T-helper 2 cell (primary cell): ENCODE results near the gene OR4K5.
"Not testable (repeated sequence)": the region's sequence is repeated elsewhere in the genome, so short reads cannot be mapped to it uniquely, and the experiment has no call there.

ENCODE experiments used
- DNase-seq, 5 experiments: peaks; one replicate each; pipeline versions ENCODE4 v3.0.0 to v3.0.0-alpha.2; 2012 to 2022
- total RNA-seq, 2 donors: gene quantifications; one replicate each; lab custom pipeline; 2026; lab: John Stamatoyannopoulos, UW

Gene OR4K5, protein sequence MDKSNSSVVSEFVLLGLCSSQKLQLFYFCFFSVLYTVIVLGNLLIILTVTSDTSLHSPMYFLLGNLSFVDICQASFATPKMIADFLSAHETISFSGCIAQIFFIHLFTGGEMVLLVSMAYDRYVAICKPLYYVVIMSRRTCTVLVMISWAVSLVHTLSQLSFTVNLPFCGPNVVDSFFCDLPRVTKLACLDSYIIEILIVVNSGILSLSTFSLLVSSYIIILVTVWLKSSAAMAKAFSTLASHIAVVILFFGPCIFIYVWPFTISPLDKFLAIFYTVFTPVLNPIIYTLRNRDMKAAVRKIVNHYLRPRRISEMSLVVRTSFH
- 0 reads per million in 2 donors for total RNA-seq

DNA sequence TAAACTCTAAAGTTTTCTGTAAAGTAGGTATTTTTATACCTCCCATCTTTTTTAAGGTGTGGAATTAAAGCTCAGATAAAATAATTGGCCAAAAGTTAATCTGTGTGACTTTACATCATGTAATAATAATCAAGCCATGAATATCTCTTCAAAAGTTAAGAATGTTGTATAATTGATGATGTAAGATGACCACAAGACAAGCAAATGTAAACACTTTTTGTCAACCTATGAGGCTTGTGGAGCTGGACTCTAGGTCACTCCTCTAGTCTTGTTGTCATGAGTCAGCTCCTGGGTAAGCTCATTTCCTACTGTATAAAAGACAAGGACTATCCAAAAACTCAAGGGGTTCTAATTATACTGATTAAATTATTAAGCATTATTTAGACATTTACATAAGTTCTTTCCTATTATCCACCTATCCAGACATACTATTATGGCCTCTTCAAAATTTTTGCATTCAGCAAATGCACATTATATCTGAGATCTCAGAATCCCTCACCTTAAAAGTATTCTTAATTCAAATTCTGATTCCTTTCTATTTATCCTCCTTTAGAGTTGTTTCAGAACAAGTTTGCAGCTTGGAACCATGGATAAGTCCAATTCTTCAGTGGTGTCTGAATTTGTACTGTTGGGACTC is at the start of gene OR4K5:
Gene OR4K5 (plus strand): TSS at position 587 of the 637 bp plus-strand sequence. CDS start 0 bp downstream, at position 587.
- no peak for DNase-seq

DNA sequence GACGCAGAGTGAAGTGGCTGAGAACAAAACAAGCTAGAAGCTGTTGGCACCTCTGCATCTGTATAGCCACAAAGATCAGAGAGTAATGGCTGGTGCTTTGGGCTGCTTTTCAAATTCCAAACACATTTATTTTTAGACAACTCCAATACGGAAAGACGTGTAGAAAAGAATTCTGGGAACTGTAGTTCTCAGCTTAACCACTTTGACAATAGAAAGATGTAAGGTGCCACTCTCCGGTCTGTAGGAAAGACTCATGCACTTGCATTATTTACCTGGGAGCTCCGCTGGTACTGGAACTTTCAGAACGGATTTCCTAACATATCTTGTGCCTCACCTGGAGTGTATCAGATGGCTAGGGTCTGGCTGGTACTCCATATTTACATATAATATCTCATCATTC is 47.2 kb upstream of the OR4K5 start:
- no peak for DNase-seq

DNA sequence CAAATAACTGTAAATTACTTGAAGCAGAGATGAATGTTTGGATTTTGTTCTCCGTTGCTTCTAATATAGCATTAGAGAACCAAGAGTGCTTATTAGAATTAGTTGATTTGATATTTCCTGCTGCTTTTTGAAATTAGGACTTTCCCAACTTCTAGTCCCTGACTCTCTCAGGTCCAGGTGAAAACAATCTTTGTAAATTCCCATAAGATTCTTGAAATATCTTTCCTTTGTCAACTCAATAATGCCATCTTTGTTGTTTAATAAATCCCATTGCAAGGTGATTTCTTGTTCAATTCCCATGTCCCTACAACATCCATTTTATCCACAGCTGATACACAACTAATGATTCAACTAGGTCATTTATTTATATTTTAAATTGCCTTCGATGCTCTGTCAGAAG is 45.6 kb upstream of the OR4K5 start, which contains the start of gene OR4K2:
Gene OR4K2 (plus strand): TSS at position 301 of the 400 bp plus-strand sequence. CDS start 1,126 bp downstream, outside the sequence.
- no peak for DNase-seq

DNA sequence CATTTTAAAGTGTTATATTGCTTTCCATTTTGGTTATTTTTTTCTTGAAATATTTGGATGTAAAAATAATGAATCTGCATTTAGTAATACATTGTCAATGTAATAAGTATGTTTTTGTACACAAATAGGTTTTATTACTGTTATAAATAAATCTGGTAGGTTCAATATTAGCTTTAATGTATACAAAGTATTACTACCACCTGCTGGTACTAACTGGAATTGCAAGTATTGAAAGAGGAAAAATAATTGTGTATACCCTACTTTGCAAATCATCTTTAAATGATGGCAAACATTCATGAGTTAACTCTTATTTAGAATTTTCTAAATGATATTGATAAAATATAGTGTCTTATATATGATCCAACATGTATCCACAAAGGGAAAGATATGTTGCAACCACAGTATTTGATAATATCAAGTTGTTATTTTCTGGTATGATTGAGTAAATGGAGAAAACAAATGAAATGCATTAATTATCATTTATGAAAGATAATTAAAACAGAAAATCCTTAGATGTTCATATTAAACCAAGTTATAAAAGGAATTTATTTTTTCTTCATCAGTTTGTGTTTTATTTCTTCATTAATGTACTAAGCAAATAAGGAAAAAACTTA is 42.3 kb upstream of the OR4K5 start:
- peak in 1 of 5 experiments; percentile 8 for DNase-seq

DNA sequence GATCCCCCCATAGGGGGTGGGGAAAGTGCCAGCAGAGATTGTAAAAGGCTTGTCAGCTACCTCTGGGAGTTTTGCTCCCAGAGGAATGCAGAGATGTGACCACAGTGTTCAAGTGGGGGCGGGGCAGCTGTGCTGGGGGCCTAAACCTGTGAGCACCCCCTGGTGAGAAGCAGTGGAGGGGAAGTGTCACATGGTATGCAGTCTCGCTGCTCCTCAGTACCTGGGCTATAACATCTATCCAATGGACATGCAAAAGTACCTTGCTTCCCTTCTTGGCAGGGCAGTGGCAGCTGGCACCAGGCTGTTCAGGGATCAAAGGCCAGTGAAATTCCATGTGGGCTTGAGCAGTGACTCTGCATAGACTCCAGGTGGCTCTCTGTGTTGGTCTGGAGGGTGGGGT is 25.1 kb upstream of the OR4K5 start:
- DNase-seq = no peak

DNA sequence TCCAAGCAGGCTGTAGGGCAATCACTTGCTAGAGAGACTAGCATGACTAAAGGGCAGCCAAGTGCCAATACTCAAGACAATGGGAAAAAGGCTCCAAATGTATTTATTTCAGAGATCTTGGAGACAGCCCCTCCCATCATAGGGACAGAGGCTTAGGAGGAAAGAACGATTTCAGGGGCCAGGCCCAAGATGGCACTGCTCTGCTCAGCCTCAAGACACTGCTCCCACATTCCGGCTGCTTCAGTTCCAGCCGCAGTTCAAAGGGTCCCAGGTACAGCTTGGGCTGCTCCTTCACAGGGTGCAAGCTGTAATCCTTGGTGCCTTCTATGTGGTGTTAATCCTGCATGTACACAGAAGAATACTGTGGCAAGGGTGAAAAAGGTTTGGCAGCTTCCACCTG is 19.4 kb upstream of the OR4K5 start:
- no peak for DNase-seq

DNA sequence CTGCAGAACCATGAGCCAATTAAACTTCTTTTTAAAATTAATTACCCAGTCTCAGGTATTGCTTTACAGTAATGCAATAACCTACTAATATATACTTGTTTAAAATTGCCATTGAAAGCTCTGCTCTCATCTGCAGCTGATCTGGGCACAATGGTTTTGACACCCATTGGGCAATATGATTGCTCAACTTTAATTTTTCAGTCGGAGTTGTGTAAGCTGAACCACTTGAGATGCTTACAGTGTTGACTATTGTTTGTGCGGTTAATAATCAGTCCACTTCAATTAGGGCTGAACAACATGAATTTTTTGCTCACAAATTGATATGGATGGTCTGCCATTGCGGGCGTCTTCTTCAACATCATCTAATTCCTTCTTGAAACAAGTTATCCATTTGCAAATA is 18.0 kb upstream of the OR4K5 start:
- DNase-seq = no peak

DNA sequence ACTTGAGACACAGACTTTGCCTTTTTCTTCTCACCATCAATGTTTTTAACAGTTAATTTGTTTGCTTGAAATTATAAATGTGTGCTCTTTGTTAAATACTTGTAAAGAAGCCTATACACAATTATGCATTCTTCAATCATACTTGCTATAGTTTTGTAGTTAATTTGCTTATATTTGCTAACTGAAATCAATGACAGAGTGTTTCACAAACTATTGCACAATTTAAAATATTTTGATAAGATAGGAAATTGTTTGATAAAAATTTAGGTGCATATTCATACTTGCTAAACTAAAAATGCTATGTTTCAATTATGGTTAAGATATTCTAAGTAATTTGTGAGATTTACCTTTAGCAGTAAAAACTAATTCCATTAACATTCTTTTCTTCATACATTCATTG is 13.7 kb upstream of the OR4K5 start:
- no peak for DNase-seq

DNA sequence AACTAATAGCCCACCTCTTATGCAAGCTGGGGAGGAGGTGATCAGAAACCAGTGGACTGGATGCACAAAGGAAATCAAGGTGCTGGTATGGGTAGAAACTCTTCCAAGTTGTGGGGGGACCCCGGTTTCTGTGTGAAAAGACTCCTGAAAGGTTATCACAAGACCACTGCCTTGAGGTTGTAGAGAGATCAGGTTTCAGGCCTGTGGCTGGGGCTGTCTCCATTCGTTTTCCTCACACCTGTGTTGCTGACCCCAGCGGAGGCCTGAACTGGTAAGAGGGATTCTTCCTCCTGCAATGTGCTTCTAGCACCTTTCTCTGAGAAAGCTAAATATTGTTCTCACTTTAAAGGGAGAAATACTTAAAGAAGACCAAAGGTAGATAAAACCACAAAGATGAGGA is 9.3 kb upstream of the OR4K5 start:
- DNase-seq = no peak

DNA sequence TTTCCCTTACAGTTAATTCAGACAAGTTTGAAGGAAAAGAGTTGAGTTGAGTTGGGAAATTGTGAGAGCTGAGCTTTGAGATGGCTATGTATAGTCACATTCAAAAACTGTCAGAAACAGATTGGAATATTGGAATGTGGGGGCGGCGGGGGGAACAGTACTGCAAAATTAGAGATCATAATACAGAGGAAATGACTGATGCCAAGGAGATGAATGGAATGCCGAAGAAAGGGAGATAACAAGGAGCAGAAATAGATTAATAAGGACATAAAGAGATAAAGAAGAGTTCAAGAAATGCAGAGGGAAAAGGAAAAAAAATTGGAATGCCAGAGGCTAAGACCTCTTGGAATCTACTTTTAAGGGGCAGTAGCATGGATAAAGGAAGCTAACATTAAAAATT is 3.2 kb upstream of the OR4K5 start:
- DNase-seq = no peak

DNA sequence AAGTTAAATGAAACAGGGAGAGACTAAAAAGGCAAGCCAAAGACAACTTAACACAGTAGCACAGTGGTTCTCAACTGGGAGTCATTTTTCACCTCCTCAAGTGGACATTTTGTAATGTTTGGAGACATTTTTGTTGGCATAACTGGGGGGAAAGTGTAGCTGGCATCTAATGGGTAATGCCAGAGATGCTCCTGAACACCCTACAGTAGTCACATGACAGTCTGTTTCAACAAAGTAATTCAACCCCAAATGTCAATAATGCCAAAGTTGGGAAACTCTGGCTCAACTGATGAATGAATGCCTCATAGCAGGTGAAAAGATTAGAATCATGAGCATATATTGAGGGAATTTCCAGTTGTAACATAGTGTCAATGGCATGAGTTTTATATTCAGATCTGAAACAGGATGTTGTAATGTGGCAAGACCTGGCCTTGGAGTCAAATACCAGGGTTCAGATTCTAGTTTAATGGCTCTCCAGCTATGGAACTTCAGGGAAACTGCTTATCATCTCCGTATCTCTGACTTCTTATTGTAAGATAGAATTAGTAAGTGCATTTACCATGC is 2.4 kb upstream of the OR4K5 start:
- DNase-seq = no peak

DNA sequence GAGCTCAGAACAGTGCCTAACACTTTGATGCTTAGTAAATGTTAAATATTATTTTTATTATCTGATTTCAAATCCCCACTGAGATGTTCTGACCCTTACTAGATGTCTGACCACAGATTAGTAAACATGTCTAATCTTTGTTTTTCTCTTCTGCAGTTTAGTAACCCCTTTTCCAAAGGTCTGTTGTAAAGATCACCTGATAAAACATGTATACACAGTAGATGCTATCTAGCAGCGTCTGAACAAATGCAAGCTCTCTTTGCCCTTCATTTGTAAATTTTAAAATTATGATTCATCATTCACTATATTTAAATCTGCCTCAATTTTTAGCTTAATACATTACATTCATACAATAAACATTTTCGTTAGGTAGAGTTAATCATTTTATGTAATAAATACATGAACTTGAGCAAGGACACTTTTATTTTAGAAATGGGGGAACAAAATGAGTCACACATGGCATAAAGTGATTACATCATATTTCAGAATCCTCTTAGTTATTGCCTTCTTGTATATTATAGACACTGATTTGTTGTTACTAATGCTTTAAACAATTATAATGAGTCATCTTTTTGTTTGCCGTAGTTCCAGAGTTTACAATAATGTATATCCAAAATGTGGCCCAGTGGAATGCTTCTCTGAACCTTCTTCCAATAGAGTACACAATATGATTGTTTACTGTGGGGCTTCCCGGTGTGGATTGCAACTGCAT is 1.7 kb upstream of the OR4K5 start:
- DNase-seq = no peak

DNA sequence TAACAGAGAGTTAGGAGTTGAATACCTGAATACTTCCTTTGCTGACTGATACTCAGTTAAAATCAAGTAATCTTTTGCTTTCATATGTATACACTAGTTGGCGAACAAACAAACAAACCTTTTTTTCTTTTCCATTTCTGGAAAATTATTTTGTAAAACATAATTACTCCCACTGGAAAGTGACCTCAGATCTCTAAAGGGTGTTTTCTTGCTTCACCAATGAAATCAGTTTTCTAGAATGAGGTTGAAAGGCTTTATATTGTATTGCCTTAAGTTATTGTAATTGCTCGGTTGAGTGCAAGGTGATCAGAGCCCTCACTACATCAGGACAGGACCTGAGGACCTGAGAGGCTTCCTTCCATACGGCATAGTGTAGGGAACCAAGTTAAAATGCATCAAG is 10.2 kb downstream of the OR4K5 start, which contains the start of gene OR4K1:
Gene OR4K1 (plus strand): TSS at position 301 of the 400 bp plus-strand sequence. CDS start 4,750 bp downstream, outside the sequence.
- DNase-seq = no peak

DNA sequence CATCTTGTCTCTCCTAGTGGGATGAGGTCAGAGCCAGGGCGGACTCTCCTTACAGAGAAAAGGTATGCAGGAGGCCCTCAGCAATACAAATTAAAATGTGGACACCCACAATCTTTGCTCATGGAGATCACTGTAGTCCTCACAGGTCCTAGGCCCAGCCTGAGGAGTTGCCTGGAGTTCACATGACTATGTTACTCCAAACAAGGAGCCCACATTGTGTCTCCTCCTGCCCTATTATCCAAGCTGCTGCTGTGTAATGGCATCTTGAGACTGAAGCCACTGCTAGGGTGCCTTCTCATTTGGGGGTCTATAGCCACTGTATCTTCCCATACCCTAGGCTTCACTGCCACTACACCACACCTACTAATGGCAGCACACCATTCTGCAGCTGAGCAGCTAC is 21.3 kb downstream of the OR4K5 start:
- no peak for DNase-seq

DNA sequence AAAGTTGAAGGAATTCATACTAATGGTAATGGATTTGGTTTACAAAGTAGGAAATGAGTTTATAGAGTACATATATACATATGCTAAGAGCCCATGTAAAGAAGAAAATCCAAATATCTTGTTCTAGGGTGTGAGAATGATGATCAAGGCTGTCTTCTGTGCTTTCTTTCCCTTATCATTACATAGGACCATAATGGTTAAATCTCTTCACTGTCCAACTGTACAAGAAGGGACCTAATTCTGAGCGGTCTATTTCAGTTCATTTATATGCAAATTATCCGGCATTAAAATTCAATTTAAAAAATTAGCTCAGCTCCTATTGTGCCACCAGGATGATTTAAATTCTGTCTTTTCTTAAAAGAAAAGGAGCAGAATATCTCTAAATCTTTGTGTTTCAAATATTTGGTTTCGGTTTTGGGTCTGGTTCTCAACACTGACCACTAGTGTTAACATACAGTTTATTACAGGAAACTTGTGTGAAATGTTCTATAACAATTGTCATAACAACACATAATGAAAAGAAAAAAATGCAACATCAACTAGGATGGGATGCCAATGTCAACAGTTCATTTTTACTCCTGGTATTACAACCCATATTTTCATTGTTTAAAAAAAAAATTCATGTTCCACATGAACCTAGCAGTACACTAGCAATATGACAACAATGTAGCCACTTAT is 27.1 kb downstream of the OR4K5 start:
- no peak for DNase-seq

DNA sequence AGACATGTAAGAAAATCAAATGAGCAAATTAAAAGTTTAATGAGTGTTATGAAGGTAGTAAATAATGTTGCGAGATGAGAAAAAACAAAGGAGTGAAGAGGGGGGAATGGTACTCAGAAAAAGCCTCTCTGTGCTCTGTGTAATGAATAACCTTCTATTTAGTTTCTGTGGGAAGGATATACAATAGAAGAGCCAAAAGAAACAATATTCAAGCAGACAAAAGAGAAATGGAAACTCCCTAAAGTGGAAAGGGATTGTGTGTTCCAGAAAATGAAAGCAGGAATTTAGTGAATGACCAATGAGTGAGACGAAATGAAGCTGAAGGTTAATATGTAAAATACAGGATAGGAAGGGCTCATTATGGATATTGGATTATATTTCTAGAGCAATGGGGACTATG is 28.8 kb downstream of the OR4K5 start:
- DNase-seq = no peak

DNA sequence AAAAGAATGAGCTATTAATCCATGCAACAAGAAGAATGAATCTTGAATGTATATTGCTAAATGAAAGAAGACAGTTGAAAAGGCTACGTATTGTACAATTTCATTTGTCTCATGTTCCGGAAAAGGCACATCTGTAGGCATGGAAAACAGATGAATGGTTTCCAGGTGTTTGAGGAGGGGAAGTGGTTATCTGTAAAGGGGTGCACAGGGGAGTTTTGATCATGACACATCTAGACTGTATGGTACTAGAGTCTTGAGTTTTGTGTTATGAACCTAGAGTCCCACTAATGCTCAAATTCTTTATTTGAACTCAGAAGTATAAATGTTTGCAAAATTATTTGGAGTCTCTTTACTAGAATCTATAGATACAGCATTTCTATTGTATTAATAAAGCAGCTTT is 49.3 kb downstream of the OR4K5 start:
- DNase-seq = not testable (repeated sequence)
